Measurements from ENCODE around the gene AQP3. TPM values are rescaled to one million over a fixed set of nuclear protein-coding genes. Genes with fewer than 3 reads are reported as not detected.

The AQP3 gene
- total RNA-seq, 1 donor = 1.6 TPM

Small RNA genes lying within 50 kb of the gene (small RNA-seq; reads per million reads assigned to genes)
- gene AL356218.2 = not detected
- not detected for gene MIR6851

Other genes with a start within 250 kb of the AQP3 start
- gene SPINK4, start 207.4 kb downstream of the AQP3 start, total RNA-seq = not detected
- 34.7 TPM for gene BAG1, start 182.9 kb downstream of the AQP3 start, total RNA-seq
- gene CHMP5, start 182.5 kb downstream of the AQP3 start, total RNA-seq = 11.8 TPM
- gene NFX1, start 157.1 kb downstream of the AQP3 start, total RNA-seq = 35.5 TPM
- not detected for gene AQP7, start 45.0 kb downstream of the AQP3 start, total RNA-seq
- gene NOL6, start 26.3 kb upstream of the AQP3 start, total RNA-seq = 31.0 TPM
- under 0.01 TPM for gene ANKRD18B, start 76.7 kb upstream of the AQP3 start, total RNA-seq